Measurements from ENCODE around the gene SKAP1.

SKAP1 gene

GRCh38 chr17:48100160-48100559, 329.9 kb downstream of the SKAP1 start:
- no peak for DNase-seq

- no peak for DNase-seq
These were observed 334.4 kb downstream of the SKAP1 start for GRCh38 chr17:48095611-48096010.

GRCh38 chr17:48093341-48094045, 336.5 kb downstream of the SKAP1 start:
- no peak for DNase-seq

GRCh38 chr17:48084932-48085331, 345.1 kb downstream of the SKAP1 start:
- no peak for DNase-seq

All from activated CD8-positive, alpha-beta memory T cell treated with anti-CD3 and anti-CD28 coated beads for 24 hours (primary cell).